Type B pancreatic cell (in vitro differentiated cells): ENCODE data around the gene AK9. TPM values are rescaled to one million over a fixed set of nuclear protein-coding genes. Genes with fewer than 3 reads are reported as not detected.
"Not testable (repeated sequence)": the region's sequence is repeated elsewhere in the genome, so short reads cannot be mapped to it uniquely, and the experiment has no call there.

ENCODE experiments used
- DNase-seq: peaks from one replicate; pipeline ENCODE4 v3.0.0; 2021; ENCODE audit warnings: mixed read lengths; ENCODE audit not compliant: unreplicated experiment; ENCODE audit errors: extremely low spot score
- H3K27ac Mint-ChIP-seq: 2 replicates; pipeline ENCODE4 v1.8.0; 2021; ENCODE audit warnings: mild to moderate bottlenecking, mixed read lengths
- H3K27me3 Mint-ChIP-seq: 2 replicates; pipeline ENCODE4 v1.8.0; 2021; ENCODE audit warnings: mixed read lengths
- H3K36me3 Mint-ChIP-seq: 2 replicates; pipeline ENCODE4 v1.8.0; 2021; ENCODE audit warnings: mixed read lengths
- H3K4me1 Mint-ChIP-seq: one replicate; pipeline ENCODE4 v1.8.0; 2021; ENCODE audit warnings: mixed read lengths; ENCODE audit not compliant: unreplicated experiment
- H3K4me3 Mint-ChIP-seq: 2 replicates; pipeline ENCODE4 v1.8.0; 2021; ENCODE audit warnings: mild to moderate bottlenecking, mixed read lengths
- H3K9me3 Mint-ChIP-seq: 2 replicates; pipeline ENCODE4 v1.8.0; 2021; ENCODE audit warnings: mixed read lengths
- CTCF ChIP-seq: fragments of 200-600 bp; sonication (generic); conservative IDR thresholded peaks from 2 replicates; pipeline ENCODE4 v1.5.0; 2021; ENCODE audit warnings: antibody characterized with exemption, mild to moderate bottlenecking
- total RNA-seq: library from RNA; stranded (reverse); gene quantifications from 2 replicates; pipeline ENCODE4 v1.2.1, GENCODE V29; 2021; ENCODE audit warnings: low replicate concordance

The AK9 gene
- total RNA-seq, 1 donor from 2014 or later: 8.1 TPM

- peaks cover 4% of the 10 kb centered on the region for H3K36me3 Mint-ChIP-seq
- TF ChIP-seq CTCF: no peak
- no peaks in the 10 kb centered on the region for H3K27me3 Mint-ChIP-seq
- no peak overlapping the region for H3K27ac Mint-ChIP-seq
- no peaks in the 10 kb centered on the region for H3K9me3 Mint-ChIP-seq
- no peaks in the 10 kb centered on the region for H3K4me1 Mint-ChIP-seq
- H3K4me3 Mint-ChIP-seq: no peak overlapping the region
- no peak for DNase-seq
Measured at GRCh38 chr6:109717971-109718370, 27.0 kb upstream of the AK9 start.

GRCh38 chr6:109715616-109716015, 24.6 kb upstream of the AK9 start:
- Mint-ChIP-seq H3K27me3 (no peaks in the 10 kb centered on the region), H3K36me3 (peaks cover 4% of the 10 kb centered on the region), H3K9me3 (no peaks in the 10 kb centered on the region), H3K27ac (no peak overlapping the region), H3K4me1 (no peaks in the 10 kb centered on the region), H3K4me3 (no peak overlapping the region)
- no peak for DNase-seq
- TF ChIP-seq CTCF: no peak

GRCh38 chr6:109714611-109715010, 23.6 kb upstream of the AK9 start:
- peaks cover 4% of the 10 kb centered on the region for H3K36me3 Mint-ChIP-seq
- no peak overlapping the region for H3K4me3 Mint-ChIP-seq
- no peak overlapping the region for H3K27ac Mint-ChIP-seq
- H3K4me1 Mint-ChIP-seq: no peaks in the 10 kb centered on the region
- no peaks in the 10 kb centered on the region for H3K9me3 Mint-ChIP-seq
- TF ChIP-seq CTCF: no peak
- DNase-seq: no peak
- H3K27me3 Mint-ChIP-seq: no peaks in the 10 kb centered on the region

GRCh38 chr6:109714166-109714565, 23.2 kb upstream of the AK9 start:
- H3K27me3 Mint-ChIP-seq: no peaks in the 10 kb centered on the region
- no peak overlapping the region for H3K27ac Mint-ChIP-seq
- no peaks in the 10 kb centered on the region for H3K4me1 Mint-ChIP-seq

GRCh38 chr6:109713097-109713496, 22.1 kb upstream of the AK9 start:
- Mint-ChIP-seq H3K27me3 (no peaks in the 10 kb centered on the region), H3K36me3 (peaks cover 4% of the 10 kb centered on the region), H3K27ac (no peak overlapping the region), H3K4me3 (no peak overlapping the region), H3K4me1 (no peaks in the 10 kb centered on the region), H3K9me3 (peaks cover 5% of the 10 kb centered on the region)
- TF ChIP-seq CTCF: no peak
- DNase-seq: no peak

More at GRCh38 chr6:109714166-109714565, 23.2 kb upstream of the AK9 start:
- no peaks in the 10 kb centered on the region for H3K9me3 Mint-ChIP-seq
- peaks cover 2% of the 10 kb centered on the region for H3K36me3 Mint-ChIP-seq
- TF ChIP-seq CTCF: no peak
- DNase-seq: no peak
- no peak overlapping the region for H3K4me3 Mint-ChIP-seq

- DNase-seq, H3K9me3 Mint-ChIP-seq, H3K4me3 Mint-ChIP-seq, H3K36me3 Mint-ChIP-seq, H3K27ac Mint-ChIP-seq, H3K4me1 Mint-ChIP-seq, H3K27me3 Mint-ChIP-seq: not testable (repeated sequence)
Measured at GRCh38 chr6:109708099-109708498, 17.1 kb upstream of the AK9 start.
